Activated CD4-positive, alpha-beta T cell treated with anti-CD3 and anti-CD28 coated beads, Interleukin-2, Interleukin-6, amounts not matched to agents 100 ng/mL and 50 ng/mL, durations not matched to agents 16 hours and 8 hours (primary cell): ENCODE results near the gene ELP4.

Source experiments
- DNase-seq: peaks from one replicate; pipeline ENCODE4 v3.0.0-alpha.2; 2020

ELP4 gene

GRCh38 chr11:31827455-31828206 is 318.1 kb downstream of the ELP4 start:
- DNase-seq: no peak

GRCh38 chr11:31828217-31828616 is 318.6 kb downstream of the ELP4 start:
- DNase-seq: no peak

GRCh38 chr11:31830406-31830805 is 320.8 kb downstream of the ELP4 start:
- no peak for DNase-seq

GRCh38 chr11:31834237-31834636 is 324.7 kb downstream of the ELP4 start:
- no peak for DNase-seq
